ENCODE measurements around the gene ARRB2. TPM values are rescaled to one million over a fixed set of nuclear protein-coding genes. Genes with fewer than 3 reads are reported as not detected.

The ARRB2 gene
- total RNA-seq, result 10 to 100 TPM; 18.7 to 33.6 (median 28.5) TPM

DNA sequence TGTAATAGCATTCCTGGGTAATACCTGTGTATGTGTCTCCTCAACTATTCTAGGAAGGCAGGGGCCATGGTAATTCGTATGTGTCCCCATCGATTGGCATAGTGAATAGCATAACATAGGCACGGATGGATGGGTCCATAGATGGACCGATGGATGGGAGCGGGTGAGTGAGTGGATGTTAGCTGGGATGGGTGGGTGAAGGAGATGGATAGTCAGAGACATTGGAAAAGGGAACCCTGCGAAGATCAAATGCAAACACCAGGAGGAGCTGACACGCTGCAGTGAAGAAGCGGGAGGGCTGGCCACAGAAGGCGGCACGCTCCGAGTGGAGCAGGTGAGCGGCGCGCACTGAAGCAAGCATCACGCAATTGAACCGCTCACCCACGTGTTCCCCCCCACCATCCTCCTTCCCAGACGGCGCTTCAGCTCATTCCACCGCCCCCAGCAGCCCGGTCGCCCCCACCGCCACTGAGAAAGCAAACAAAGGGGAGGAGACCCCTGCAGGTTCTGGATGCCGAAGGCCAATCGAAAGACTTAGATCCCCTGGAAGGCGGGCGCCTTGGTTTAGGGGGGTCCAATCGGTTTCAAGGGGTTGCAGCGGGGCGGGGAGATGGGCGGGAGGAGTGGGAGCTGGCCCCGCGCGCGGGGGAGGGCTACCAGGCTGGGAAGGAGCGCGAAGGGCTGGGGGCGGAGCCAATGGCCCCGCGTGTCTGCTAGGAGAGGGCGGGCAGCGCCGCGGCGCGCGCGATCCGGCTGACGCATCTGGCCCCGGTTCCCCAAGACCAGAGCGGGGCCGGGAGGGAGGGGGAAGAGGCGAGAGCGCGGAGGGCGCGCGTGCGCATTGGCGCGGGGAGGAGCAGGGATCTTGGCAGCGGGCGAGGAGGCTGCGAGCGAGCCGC lies at the start of gene ARRB2:
Gene ARRB2 (plus strand): TSS at position 839 of the 899 bp plus-strand sequence. CDS start 90 bp downstream, outside the sequence.
- TF ChIP-seq POLR2A (IDR thresholded peaks at IDR 0.05) (peak; percentile 35 to 45), POLR2AphosphoS5 (IDR thresholded peaks at IDR 0.05) (peak; percentile 65), EP300 (IDR thresholded peaks at IDR 0.05) (no peak)
- TF ChIP-seq, protein P1, sequence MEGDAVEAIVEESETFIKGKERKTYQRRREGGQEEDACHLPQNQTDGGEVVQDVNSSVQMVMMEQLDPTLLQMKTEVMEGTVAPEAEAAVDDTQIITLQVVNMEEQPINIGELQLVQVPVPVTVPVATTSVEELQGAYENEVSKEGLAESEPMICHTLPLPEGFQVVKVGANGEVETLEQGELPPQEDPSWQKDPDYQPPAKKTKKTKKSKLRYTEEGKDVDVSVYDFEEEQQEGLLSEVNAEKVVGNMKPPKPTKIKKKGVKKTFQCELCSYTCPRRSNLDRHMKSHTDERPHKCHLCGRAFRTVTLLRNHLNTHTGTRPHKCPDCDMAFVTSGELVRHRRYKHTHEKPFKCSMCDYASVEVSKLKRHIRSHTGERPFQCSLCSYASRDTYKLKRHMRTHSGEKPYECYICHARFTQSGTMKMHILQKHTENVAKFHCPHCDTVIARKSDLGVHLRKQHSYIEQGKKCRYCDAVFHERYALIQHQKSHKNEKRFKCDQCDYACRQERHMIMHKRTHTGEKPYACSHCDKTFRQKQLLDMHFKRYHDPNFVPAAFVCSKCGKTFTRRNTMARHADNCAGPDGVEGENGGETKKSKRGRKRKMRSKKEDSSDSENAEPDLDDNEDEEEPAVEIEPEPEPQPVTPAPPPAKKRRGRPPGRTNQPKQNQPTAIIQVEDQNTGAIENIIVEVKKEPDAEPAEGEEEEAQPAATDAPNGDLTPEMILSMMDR (IDR thresholded peaks at IDR 0.05), result peak in 3 of 4 experiments; percentile 74 to 81 (median 76)
- ATAC-seq, result peak; percentile 95

DNA sequence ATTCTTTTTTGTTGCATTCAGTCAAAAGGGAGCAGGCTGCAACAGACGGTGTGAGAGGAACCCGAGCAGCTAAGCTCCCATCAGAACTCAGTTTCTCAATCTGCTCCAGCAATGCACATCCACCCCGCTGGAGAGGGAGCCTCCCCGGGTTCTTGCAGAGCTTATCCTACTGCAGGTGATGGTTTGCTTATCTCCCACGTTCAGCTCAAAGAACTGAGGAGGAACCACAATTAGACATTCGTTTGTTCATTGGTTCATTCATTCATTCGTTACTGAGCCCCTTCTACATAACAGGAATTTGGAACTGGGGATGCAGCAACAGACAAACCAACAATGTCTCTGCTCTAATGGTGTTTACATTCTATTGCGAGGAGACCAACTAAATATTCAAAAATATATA lies 46.7 kb upstream of the ARRB2 start:
- WGBS, 2 donors (ENCODE audit: low coverage in 1 of 2), result 50 to 74% methylated on average over 2 to 5 of the region's 8 CpGs

More for the DNA sequence above, at the start of gene ARRB2:
- Histone ChIP-seq H3K4me3 (peak within 1 kb of the TSS; percentile 52 to 74), H3K9me3 (no peaks in the 10 kb centered on the region), H3K36me3 (peaks cover 0 to under 1% of the 10 kb centered on the region in 2 donors), H3K4me1 (peaks cover 0 to 34% (median 6%) of the 10 kb centered on the region in 3 donors), H3K27me3 (no peaks in the 10 kb centered on the region), H3K27ac (peak within 1 kb of the TSS; percentile 36 to 91 (median 84))
- 0 to 7% methylated on average over 8 to 20 of the region's 67 CpGs for WGBS, 2 donors (ENCODE audit: low coverage in 1 of 2)

DNA sequence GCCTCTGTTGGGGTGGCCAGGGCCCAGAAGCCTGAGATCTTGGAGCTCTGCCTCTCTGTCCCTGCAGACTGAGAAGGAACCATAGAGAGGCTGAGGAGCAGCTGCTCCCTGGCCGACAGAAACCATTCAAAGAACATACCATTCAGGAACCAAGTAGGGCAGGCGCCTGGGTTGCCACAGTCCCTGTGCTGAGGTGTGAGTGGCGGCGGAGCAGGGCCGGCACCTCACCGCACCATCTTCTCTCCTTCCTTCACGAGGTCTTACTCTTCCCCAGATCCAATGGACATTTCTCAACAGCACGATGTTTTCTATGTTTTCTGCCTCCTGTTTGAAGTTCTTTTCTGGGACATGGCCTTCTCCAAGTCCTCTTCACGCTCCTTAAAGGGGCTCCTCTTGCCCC lies 46.2 kb upstream of the ARRB2 start:
- H3K27me3 ChIP-seq, result peaks cover 19% of the 10 kb centered on the region
- 80 to 85% methylated on average over 9 of the region's 9 CpGs for WGBS, 2 donors (ENCODE audit: low coverage in 1 of 2)
- H3K4me1 ChIP-seq, result no peaks in the 10 kb centered on the region

More for the DNA sequence above, 46.7 kb upstream of the ARRB2 start:
- Histone ChIP-seq H3K4me3 (no peak overlapping the region), H3K36me3 (no peaks in the 10 kb centered on the region), H3K9me3 (no peaks in the 10 kb centered on the region), H3K4me1 (no peaks in the 10 kb centered on the region), H3K27me3 (peaks cover 19% of the 10 kb centered on the region), H3K27ac (no peak overlapping the region)
- TF ChIP-seq POLR2A (IDR thresholded peaks at IDR 0.05), result no peak
- TF ChIP-seq EP300 (IDR thresholded peaks at IDR 0.05), result no peak
- no peak for TF ChIP-seq POLR2AphosphoS5 (IDR thresholded peaks at IDR 0.05)
- TF ChIP-seq, protein P1 (IDR thresholded peaks at IDR 0.05), result no peak
- ATAC-seq, result no peak

DNA sequence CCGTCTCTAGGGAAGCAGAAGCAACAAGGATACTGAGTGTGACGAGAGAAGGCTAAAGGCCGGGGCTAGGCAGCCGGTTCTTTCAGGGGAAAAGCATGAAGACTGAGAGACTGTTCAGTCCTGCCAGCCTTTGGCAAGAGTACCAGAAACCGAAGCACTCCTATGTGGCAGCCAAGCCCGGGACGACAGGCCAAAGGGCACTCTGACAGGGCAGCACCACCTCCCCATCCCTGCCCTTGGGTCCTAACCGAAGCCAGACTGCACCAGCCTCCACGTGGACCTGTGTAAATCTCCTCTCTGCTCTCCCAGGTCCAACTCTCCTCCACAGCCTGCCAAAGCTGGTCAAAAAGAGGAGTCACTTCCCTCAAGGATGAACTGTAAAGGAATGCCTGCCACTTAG lies 45.4 kb upstream of the ARRB2 start:
- TF ChIP-seq POLR2AphosphoS5 (IDR thresholded peaks at IDR 0.05) (no peak), POLR2A (IDR thresholded peaks at IDR 0.05) (no peak), EP300 (IDR thresholded peaks at IDR 0.05) (no peak)
- TF ChIP-seq, protein P1 (IDR thresholded peaks at IDR 0.05), result no peak
- Histone ChIP-seq H3K4me1 (no peaks in the 10 kb centered on the region), H3K36me3 (no peaks in the 10 kb centered on the region), H3K4me3 (no peak overlapping the region), H3K27ac (no peak overlapping the region), H3K27me3 (peaks cover 12% of the 10 kb centered on the region), H3K9me3 (no peaks in the 10 kb centered on the region)
- no peak for ATAC-seq
- 65% methylated on average over 5 of the region's 9 CpGs; no CpG with 5 or more reads in 1 of the 2 donors for WGBS, 2 donors (ENCODE audit: low coverage in 1 of 2)

More for the DNA sequence above, 46.2 kb upstream of the ARRB2 start:
- Histone ChIP-seq H3K9me3 (no peaks in the 10 kb centered on the region), H3K27ac (no peak overlapping the region), H3K4me3 (no peak overlapping the region), H3K36me3 (no peaks in the 10 kb centered on the region)
- no peak for TF ChIP-seq POLR2AphosphoS5 (IDR thresholded peaks at IDR 0.05)
- TF ChIP-seq, protein P1 (IDR thresholded peaks at IDR 0.05), result no peak
- no peak for TF ChIP-seq POLR2A (IDR thresholded peaks at IDR 0.05)
- no peak for TF ChIP-seq EP300 (IDR thresholded peaks at IDR 0.05)
- no peak for ATAC-seq
